ENCODE results near the gene KHDC1.

The KHDC1 gene

GRCh38 chr6:73236144-73236750 lies 26.7 kb downstream of the KHDC1 start:
- H3K27ac ChIP-seq (ENCODE audit: extremely low read depth, low read depth, low read length): no peak overlapping the region
- TF ChIP-seq ZBTB49 (tag by site-specific recombination; IDR thresholded peaks at IDR 0.05; ENCODE audit: low read depth): no peak
- TF ChIP-seq KLF8 (tag by site-specific recombination; IDR thresholded peaks at IDR 0.05): no peak
- TF ChIP-seq GLIS2 (tag by site-specific recombination; IDR thresholded peaks at IDR 0.05): no peak
- no peak for TF ChIP-seq ZNF629 (tag by site-specific recombination; IDR thresholded peaks at IDR 0.05)
- no peak for TF ChIP-seq MZF1 (tag by site-specific recombination; IDR thresholded peaks at IDR 0.05; ENCODE audit: borderline replicate concordance)
- no peak for TF ChIP-seq ZBTB6 (tag by site-specific recombination; IDR thresholded peaks at IDR 0.05)
- no peak for TF ChIP-seq BCL6B (tag by site-specific recombination; IDR thresholded peaks at IDR 0.05)
- no peak for TF ChIP-seq SP2 (tag by site-specific recombination; IDR thresholded peaks at IDR 0.05)
- TF ChIP-seq ZSCAN30 (tag by site-specific recombination; IDR thresholded peaks at IDR 0.05): no peak
- no peak for TF ChIP-seq KLF7 (tag by site-specific recombination; IDR thresholded peaks at IDR 0.05; ENCODE audit: borderline replicate concordance)
- TF ChIP-seq SCRT1 (tag by site-specific recombination; IDR thresholded peaks at IDR 0.05; ENCODE audit: borderline replicate concordance): no peak
- TF ChIP-seq ZFP37 (tag by site-specific recombination; IDR thresholded peaks at IDR 0.05): no peak
- no peak for TF ChIP-seq ZSCAN16 (tag by site-specific recombination; IDR thresholded peaks at IDR 0.05)
- TF ChIP-seq WT1 (tag by site-specific recombination; IDR thresholded peaks at IDR 0.05): no peak
- TF ChIP-seq KLF10 (tag by site-specific recombination; IDR thresholded peaks at IDR 0.05): no peak
- TF ChIP-seq AEBP2 (tag by site-specific recombination; IDR thresholded peaks at IDR 0.05; ENCODE audit: borderline replicate concordance): no peak
- TF ChIP-seq ZNF48 (tag by site-specific recombination; IDR thresholded peaks at IDR 0.05): no peak
- no peak for TF ChIP-seq ZNF830 (tag by site-specific recombination; IDR thresholded peaks at IDR 0.05; ENCODE audit: low read depth)
- TF ChIP-seq HOXC10 (CRISPR knock-in tag; IDR thresholded peaks at IDR 0.05): no peak
- TF ChIP-seq ZSCAN18 (tag by site-specific recombination; IDR thresholded peaks at IDR 0.05): no peak
- no peaks in the 10 kb centered on the region for H3K36me3 ChIP-seq (ENCODE audit: control insufficient read depth in 2 of 2, insufficient read depth in 1 of 2, low read length in 2 of 2)
- ChIA-PET CTCF (interaction anchor here (0.6 kb wide), 2 partner anchors 24 to 881 kb away, joined by 3 read pairs; no protein-coding TSS in a partner anchor), POLR2A (no interaction called here)
- H3K4me3 ChIP-seq (ENCODE audit: low read depth, low read length): no peak overlapping the region
- H3K9me3 ChIP-seq (ENCODE audit: control insufficient read depth, insufficient read depth, low read depth, low read length): no peaks in the 10 kb centered on the region
- no peaks in the 10 kb centered on the region for H3K4me1 ChIP-seq (ENCODE audit: control insufficient read depth, insufficient read depth, low read length)

Data from HEK293 (cell line).